HG03196 (cell line): ENCODE results near the gene NPW.
"Not testable (repeated sequence)": the region's sequence is repeated elsewhere in the genome, so short reads cannot be mapped to it uniquely, and the experiment has no call there.

Experiments used
- ATAC-seq: cut with Tn5 transposase; IDR thresholded peaks from one replicate; pipeline ENCODE4 v1.9.1; 2021; ENCODE audit not compliant: unreplicated experiment

Gene NPW

GRCh38 chr16:2001456-2002355 lies 17.9 kb upstream of the NPW start:
- ATAC-seq = no peak

GRCh38 chr16:2002406-2003230 lies 17.0 kb upstream of the NPW start:
- ATAC-seq = no peak

GRCh38 chr16:2003231-2003826 lies 16.3 kb upstream of the NPW start:
- no peak for ATAC-seq

- ATAC-seq = peak; percentile 45
Measured at GRCh38 chr16:2003827-2004641, 15.6 kb upstream of the NPW start.

- ATAC-seq = no peak
Measured at GRCh38 chr16:2004795-2005517, 14.6 kb upstream of the NPW start.

- no peak for ATAC-seq
Measured at GRCh38 chr16:2005646-2006045, 13.9 kb upstream of the NPW start.

GRCh38 chr16:2006317-2006716 lies 13.3 kb upstream of the NPW start:
- no peak for ATAC-seq

GRCh38 chr16:2007081-2007836 lies 12.3 kb upstream of the NPW start:
- no peak for ATAC-seq

GRCh38 chr16:2008009-2008526 lies 11.5 kb upstream of the NPW start:
- no peak for ATAC-seq

GRCh38 chr16:2008631-2009163 lies 10.9 kb upstream of the NPW start:
- peak; percentile 1 for ATAC-seq

- ATAC-seq = peak; percentile 38
Measured at GRCh38 chr16:2009164-2009711, 10.3 kb upstream of the NPW start.

- ATAC-seq = peak; percentile 70
Measured at GRCh38 chr16:2009791-2010510, 9.6 kb upstream of the NPW start, which contains the start of gene ZNF598. Gene ZNF598 (minus strand): TSS chr16:2009821.

GRCh38 chr16:2011726-2012125 lies 7.9 kb upstream of the NPW start:
- ATAC-seq = not testable (repeated sequence)

- no peak for ATAC-seq
Measured at GRCh38 chr16:2013527-2013926, 6.1 kb upstream of the NPW start.

- no peak for ATAC-seq
Measured at GRCh38 chr16:2015117-2015946, 4.3 kb upstream of the NPW start.

GRCh38 chr16:2015947-2016208 lies 3.7 kb upstream of the NPW start:
- no peak for ATAC-seq

GRCh38 chr16:2016407-2016922 lies 3.1 kb upstream of the NPW start:
- ATAC-seq = no peak
